Liver (tissue), 9 donors: ENCODE measurements around the gene SLC45A2. TPM values are rescaled to one million over a fixed set of nuclear protein-coding genes. Genes with fewer than 3 reads are reported as not detected.

Experiments used
- DNase-seq: peaks from one replicate; pipeline ENCODE4 v3.0.0-alpha.2; 2017; ENCODE audit warnings: low spot score
- H3K27ac ChIP-seq, 2 donors: one replicate each; pipeline ENCODE4 v1.7.0; 2013; ENCODE audit warnings: inconsistent platforms in 2 of 2, low read length in 2 of 2, control low read depth in 1 of 2, low read depth in 1 of 2, mild to moderate bottlenecking in 1 of 2
- H3K27me3 ChIP-seq, 4 donors: one replicate each; pipeline versions ENCODE4 v1.6.1 to v1.7.0; 2013; ENCODE audit warnings: low read length in 3 of 4, inconsistent platforms in 1 of 4, mild to moderate bottlenecking in 1 of 4, moderate library complexity in 1 of 4; ENCODE audit not compliant: control insufficient read depth in 4 of 4, insufficient read depth in 4 of 4
- H3K36me3 ChIP-seq, 4 donors: one replicate each; pipeline versions ENCODE4 v1.6.1 to v1.7.0; 2013; ENCODE audit warnings: low read length in 3 of 4, mild to moderate bottlenecking in 3 of 4, low read depth in 1 of 4, moderate library complexity in 1 of 4; ENCODE audit not compliant: control insufficient read depth in 4 of 4, insufficient read depth in 3 of 4
- H3K4me1 ChIP-seq, 4 donors: one replicate each; pipeline versions ENCODE4 v1.6.1 to v1.7.0; 2013; ENCODE audit warnings: low read length in 3 of 4, mild to moderate bottlenecking in 3 of 4, moderate library complexity in 1 of 4; ENCODE audit not compliant: control insufficient read depth in 4 of 4, insufficient read depth in 4 of 4
- H3K4me3 ChIP-seq, 3 donors: one replicate each; pipeline versions ENCODE4 v1.6.1 to v1.7.0; 2013; ENCODE audit warnings: low read length in 3 of 3, control low read depth in 1 of 3, low read depth in 1 of 3, mild to moderate bottlenecking in 1 of 3
- H3K9ac ChIP-seq, 2 donors: one replicate each; pipeline ENCODE4 v1.7.0; 2013; ENCODE audit warnings: low read length in 2 of 2, mild to moderate bottlenecking in 2 of 2, moderate library complexity in 2 of 2, control low read depth in 1 of 2, low read depth in 1 of 2
- H3K9me3 ChIP-seq, 4 donors: one replicate each; pipeline versions ENCODE4 v1.6.1 to v1.7.0; 2013; ENCODE audit warnings: low read length in 3 of 4; ENCODE audit not compliant: control insufficient read depth in 4 of 4
- ATF3 ChIP-seq: IDR thresholded peaks from 2 replicates; pipeline ENCODE4 v1.6.1; 2016; ENCODE audit warnings: antibody characterized with exemption
- CTCF ChIP-seq: fragments of 150-350 bp; IDR thresholded peaks from 2 replicates; pipeline ENCODE4 v1.5.1; 2017; ENCODE audit warnings: improper control_type of control experiment, low read depth, low read length; ENCODE audit not compliant: missing input control
- EGR1 ChIP-seq, 2 donors: IDR thresholded peaks; 2 replicates each; pipeline ENCODE4 v1.6.1; 2016 to 2018; ENCODE audit warnings: antibody characterized with exemption in 2 of 2, low read depth in 2 of 2
- FOXA1 ChIP-seq: IDR thresholded peaks from 2 replicates; pipeline ENCODE4 v1.6.1; 2016; ENCODE audit warnings: antibody characterized with exemption
- FOXA2 ChIP-seq: IDR thresholded peaks from 2 replicates; pipeline ENCODE4 v1.6.1; 2016; ENCODE audit warnings: antibody characterized with exemption
- GABPA ChIP-seq, 2 donors: IDR thresholded peaks in 1 of 2; conservative IDR thresholded peaks in 1 of 2; 2 replicates each; pipeline ENCODE4 v1.6.1; 2016; ENCODE audit warnings: antibody characterized with exemption in 2 of 2, mild to moderate bottlenecking in 1 of 2, moderate library complexity in 1 of 2
- HNF4A ChIP-seq, 2 donors: conservative IDR thresholded peaks; 2 replicates each; pipeline ENCODE4 v1.6.1; 2016; ENCODE audit warnings: antibody characterized with exemption in 2 of 2, mild to moderate bottlenecking in 2 of 2
- HNF4G ChIP-seq: IDR thresholded peaks from 2 replicates; pipeline ENCODE4 v1.6.1; 2016; ENCODE audit warnings: antibody characterized with exemption
- JUND ChIP-seq, 2 donors: IDR thresholded peaks; 2 replicates each; pipeline ENCODE4 v1.6.1; 2016; ENCODE audit warnings: antibody characterized with exemption in 2 of 2
- MAX ChIP-seq: IDR thresholded peaks from 2 replicates; pipeline ENCODE4 v1.6.1; 2016; ENCODE audit warnings: antibody characterized with exemption
- NR2F2 ChIP-seq: IDR thresholded peaks from 2 replicates; pipeline ENCODE4 v1.6.1; 2016; ENCODE audit warnings: antibody characterized with exemption
- RAD21 ChIP-seq, 2 donors: IDR thresholded peaks; 2 replicates each; pipeline ENCODE4 v1.6.1; 2016; ENCODE audit warnings: antibody characterized with exemption in 2 of 2, mild to moderate bottlenecking in 2 of 2
- RXRA ChIP-seq, 2 donors: IDR thresholded peaks; 2 replicates each; pipeline ENCODE4 v1.6.1; 2017 to 2018; ENCODE audit warnings: antibody characterized with exemption in 2 of 2, mild to moderate bottlenecking in 1 of 2
- SP1 ChIP-seq: IDR thresholded peaks from 2 replicates; pipeline ENCODE4 v1.6.1; 2018; ENCODE audit warnings: antibody characterized with exemption, mild to moderate bottlenecking
- TAF1 ChIP-seq: conservative IDR thresholded peaks from 2 replicates; pipeline ENCODE4 v1.6.1; 2016; ENCODE audit warnings: antibody characterized with exemption, mild to moderate bottlenecking
- YY1 ChIP-seq: IDR thresholded peaks from 2 replicates; pipeline ENCODE4 v1.6.1; 2016; ENCODE audit warnings: antibody characterized with exemption, mild to moderate bottlenecking
- WGBS: extraction: QIAGEN DNeasy Blood & Tissue Kit; methylation state at CpG from one replicate; pipeline ENCODE4 v1.1.7; 2013; 5-methylcytosine and 5-hydroxymethylcytosine counted together
- polyA plus RNA-seq, 2 donors: library from polyadenylated mRNA; stranded (reverse) in 1 of 2; unstranded in 1 of 2; fragments of 200-250 nt in 1 of 2; fragments of >200 nt in 1 of 2; fragmentation: Nextera tagmentation in 1 of 2; extraction: Ambion mirVana in 1 of 2; gene quantifications; one replicate each; pipeline versions ENCODE4 v1.2.1 to v1.2.3, GENCODE V29; 2013 to 2015
- total RNA-seq, 2 donors: library from RNA; depleted of rRNA; stranded (reverse); fragments of >200 nt; gene quantifications; one replicate each; pipeline ENCODE4 v1.2.3, GENCODE V29; 2014
- TF ChIP-seq, protein P1 (sequence below): IDR thresholded peaks from 2 replicates; pipeline ENCODE4 v1.6.1; 2016; ENCODE audit warnings: antibody characterized with exemption, mild to moderate bottlenecking
- TF ChIP-seq, protein P2 (sequence below): IDR thresholded peaks from 2 replicates; pipeline ENCODE4 v1.6.1; 2016; ENCODE audit warnings: antibody characterized with exemption
- donor health status: healthy.
- donor health status: healthy.
- donor health status: healthy.
- donor health status: healthy.
- donor health status: healthy.

SLC45A2 gene
- total and polyA plus RNA-seq, 4 donors, result 0.01 to 1.3 TPM; not detected in 2

GRCh38 chr5:34028349-34028748 is 43.9 kb upstream of the SLC45A2 start:
- Histone ChIP-seq H3K9ac (no peak overlapping the region), H3K27me3 (no peaks in the 10 kb centered on the region), H3K27ac (no peak overlapping the region), H3K4me3 (no peak overlapping the region), H3K9me3 (no peaks in the 10 kb centered on the region), H3K36me3 (peaks cover 0 to 1% (median 0%) of the 10 kb centered on the region in 4 donors), H3K4me1 (peaks cover 14 to 35% (median 16%) of the 10 kb centered on the region in 4 donors)
- DNase-seq, result no peak
- WGBS, result 89% methylated on average over 3 of the region's 3 CpGs
- TF ChIP-seq JUND (IDR thresholded peaks at IDR 0.05) (no peak), GABPA (IDR thresholded peaks at IDR 0.05 in 1 of 2, conservative IDR thresholded peaks at IDR 0.05 in 1 of 2) (no peak), FOXA2 (no peak), RXRA (IDR thresholded peaks at IDR 0.05) (no peak), HNF4A (conservative IDR thresholded peaks at IDR 0.05) (no peak), SP1 (no peak), ATF3 (no peak), EGR1 (IDR thresholded peaks at IDR 0.05; ENCODE audit: low read depth in 2 of 2) (no peak), RAD21 (IDR thresholded peaks at IDR 0.05) (no peak), MAX (no peak), HNF4G (no peak), CTCF (no peak), TAF1 (no peak), NR2F2 (no peak), YY1 (no peak), FOXA1 (no peak)
- TF ChIP-seq, protein P1, sequence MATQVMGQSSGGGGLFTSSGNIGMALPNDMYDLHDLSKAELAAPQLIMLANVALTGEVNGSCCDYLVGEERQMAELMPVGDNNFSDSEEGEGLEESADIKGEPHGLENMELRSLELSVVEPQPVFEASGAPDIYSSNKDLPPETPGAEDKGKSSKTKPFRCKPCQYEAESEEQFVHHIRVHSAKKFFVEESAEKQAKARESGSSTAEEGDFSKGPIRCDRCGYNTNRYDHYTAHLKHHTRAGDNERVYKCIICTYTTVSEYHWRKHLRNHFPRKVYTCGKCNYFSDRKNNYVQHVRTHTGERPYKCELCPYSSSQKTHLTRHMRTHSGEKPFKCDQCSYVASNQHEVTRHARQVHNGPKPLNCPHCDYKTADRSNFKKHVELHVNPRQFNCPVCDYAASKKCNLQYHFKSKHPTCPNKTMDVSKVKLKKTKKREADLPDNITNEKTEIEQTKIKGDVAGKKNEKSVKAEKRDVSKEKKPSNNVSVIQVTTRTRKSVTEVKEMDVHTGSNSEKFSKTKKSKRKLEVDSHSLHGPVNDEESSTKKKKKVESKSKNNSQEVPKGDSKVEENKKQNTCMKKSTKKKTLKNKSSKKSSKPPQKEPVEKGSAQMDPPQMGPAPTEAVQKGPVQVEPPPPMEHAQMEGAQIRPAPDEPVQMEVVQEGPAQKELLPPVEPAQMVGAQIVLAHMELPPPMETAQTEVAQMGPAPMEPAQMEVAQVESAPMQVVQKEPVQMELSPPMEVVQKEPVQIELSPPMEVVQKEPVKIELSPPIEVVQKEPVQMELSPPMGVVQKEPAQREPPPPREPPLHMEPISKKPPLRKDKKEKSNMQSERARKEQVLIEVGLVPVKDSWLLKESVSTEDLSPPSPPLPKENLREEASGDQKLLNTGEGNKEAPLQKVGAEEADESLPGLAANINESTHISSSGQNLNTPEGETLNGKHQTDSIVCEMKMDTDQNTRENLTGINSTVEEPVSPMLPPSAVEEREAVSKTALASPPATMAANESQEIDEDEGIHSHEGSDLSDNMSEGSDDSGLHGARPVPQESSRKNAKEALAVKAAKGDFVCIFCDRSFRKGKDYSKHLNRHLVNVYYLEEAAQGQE, result no peak
- TF ChIP-seq, protein P2, sequence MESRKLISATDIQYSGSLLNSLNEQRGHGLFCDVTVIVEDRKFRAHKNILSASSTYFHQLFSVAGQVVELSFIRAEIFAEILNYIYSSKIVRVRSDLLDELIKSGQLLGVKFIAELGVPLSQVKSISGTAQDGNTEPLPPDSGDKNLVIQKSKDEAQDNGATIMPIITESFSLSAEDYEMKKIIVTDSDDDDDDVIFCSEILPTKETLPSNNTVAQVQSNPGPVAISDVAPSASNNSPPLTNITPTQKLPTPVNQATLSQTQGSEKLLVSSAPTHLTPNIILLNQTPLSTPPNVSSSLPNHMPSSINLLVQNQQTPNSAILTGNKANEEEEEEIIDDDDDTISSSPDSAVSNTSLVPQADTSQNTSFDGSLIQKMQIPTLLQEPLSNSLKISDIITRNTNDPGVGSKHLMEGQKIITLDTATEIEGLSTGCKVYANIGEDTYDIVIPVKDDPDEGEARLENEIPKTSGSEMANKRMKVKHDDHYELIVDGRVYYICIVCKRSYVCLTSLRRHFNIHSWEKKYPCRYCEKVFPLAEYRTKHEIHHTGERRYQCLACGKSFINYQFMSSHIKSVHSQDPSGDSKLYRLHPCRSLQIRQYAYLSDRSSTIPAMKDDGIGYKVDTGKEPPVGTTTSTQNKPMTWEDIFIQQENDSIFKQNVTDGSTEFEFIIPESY, result no peak
